Measurements from ENCODE around the gene AADACL4. TPM values are rescaled to one million over a fixed set of nuclear protein-coding genes. Genes with fewer than 3 reads are reported as not detected.

The AADACL4 gene
- total RNA-seq, 4 donors from 2014 or later: not detected

GRCh38 chr1:12634696-12635202, 9.1 kb upstream of the AADACL4 start:
- intact Hi-C loops (cut with DNase I; ENCODE audit: low total_unique reads): no loop called here
- Histone ChIP-seq H3K4me1 (no peaks in the 10 kb centered on the region), H3K9me3 (peaks cover 7% of the 10 kb centered on the region in 2 donors), H3K36me3 (no peaks in the 10 kb centered on the region), H3K27ac (no peak overlapping the region), H3K4me3 (no peak overlapping the region), H3K27me3 (no peaks in the 10 kb centered on the region)
- no peak for DNase-seq
- WGBS, 2 donors (ENCODE audit: low coverage in 1 of 2): 88 to 100% methylated on average over 7 to 18 of the region's 18 CpGs
- no peak for TF ChIP-seq POLR2A (IDR thresholded peaks at IDR 0.05)
- TF ChIP-seq EP300 (IDR thresholded peaks at IDR 0.05; ENCODE audit: low read depth): no peak
- no peak for TF ChIP-seq POLR2AphosphoS5 (IDR thresholded peaks at IDR 0.05)
- TF ChIP-seq CTCF (IDR thresholded peaks at IDR 0.05): no peak
- in situ Hi-C loops (cut with MboI; ENCODE audit: low pct_ligation_motif_present in 1 of 4, low pct_unique_long_range_greater_than_20kb in 1 of 4, low sequenced_read_pairs in 3 of 4): loop anchor here in 2 of 4 donors (10.0 to 25.0 kb wide), 2 partner anchors 60 to 322 kb away; no protein-coding TSS in a partner anchor

- no peaks in the 10 kb centered on the region for H3K4me1 ChIP-seq
- DNase-seq: no peak
- no peak overlapping the region for H3K27ac ChIP-seq
- 82% methylated on average over 15 of the region's 15 CpGs; no CpG with 5 or more reads in 1 of the 2 donors for WGBS, 2 donors (ENCODE audit: low coverage in 1 of 2)
- in situ Hi-C loops (cut with MboI; ENCODE audit: low pct_ligation_motif_present in 1 of 4, low pct_unique_long_range_greater_than_20kb in 1 of 4, low sequenced_read_pairs in 3 of 4): loop anchor here in 2 of 4 donors (10.0 to 25.0 kb wide), 2 partner anchors 58 to 324 kb away; no protein-coding TSS in a partner anchor
- H3K27me3 ChIP-seq: no peaks in the 10 kb centered on the region
- H3K4me3 ChIP-seq: no peak overlapping the region
- no peaks in the 10 kb centered on the region for H3K36me3 ChIP-seq
- no peak for TF ChIP-seq POLR2A (IDR thresholded peaks at IDR 0.05)
- peak in 1 of 3 donors; percentile 27 for TF ChIP-seq POLR2AphosphoS5 (IDR thresholded peaks at IDR 0.05)
- no peak for TF ChIP-seq EP300 (IDR thresholded peaks at IDR 0.05; ENCODE audit: low read depth)
- intact Hi-C loops (cut with DNase I; ENCODE audit: low total_unique reads): no loop called here
- H3K9me3 ChIP-seq: peaks cover 14 to 22% of the 10 kb centered on the region in 2 donors
Observed at GRCh38 chr1:12636098-12636950, 7.6 kb upstream of the AADACL4 start.

DNA sequence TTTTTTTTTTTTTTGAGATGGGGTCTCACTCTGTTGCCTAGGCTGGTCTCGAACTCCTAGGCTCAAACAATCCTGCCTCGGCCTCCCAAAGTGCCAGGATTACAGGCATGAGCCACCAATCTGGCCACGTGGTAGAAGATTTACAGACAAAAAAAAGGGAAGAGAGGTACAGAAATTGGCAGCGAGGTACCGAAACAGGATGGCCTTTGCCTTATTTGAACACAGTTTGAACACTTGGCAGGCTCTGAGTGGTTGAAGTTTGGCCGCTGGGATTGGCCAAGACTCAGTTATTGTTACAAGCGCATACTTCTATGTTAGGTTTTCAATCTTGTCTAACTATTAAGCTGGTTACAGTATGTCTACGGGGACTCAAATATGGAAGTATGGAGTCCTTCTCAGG, 6.2 kb upstream of the AADACL4 start:
- Histone ChIP-seq H3K36me3 (no peaks in the 10 kb centered on the region), H3K4me1 (no peaks in the 10 kb centered on the region), H3K4me3 (no peak overlapping the region), H3K27ac (no peak overlapping the region), H3K27me3 (no peaks in the 10 kb centered on the region), H3K9me3 (peaks cover 14 to 22% of the 10 kb centered on the region in 2 donors)
- no peak for DNase-seq
- intact Hi-C loops (cut with DNase I; ENCODE audit: low total_unique reads) (no loop called here), in situ Hi-C loops (cut with MboI; ENCODE audit: low pct_ligation_motif_present in 1 of 4, low pct_unique_long_range_greater_than_20kb in 1 of 4, low sequenced_read_pairs in 3 of 4) (loop anchor here in 2 of 4 donors (10.0 to 25.0 kb wide), 2 partner anchors 57 to 325 kb away; no protein-coding TSS in a partner anchor)
- 83 to 84% methylated on average over 7 to 8 of the region's 8 CpGs for WGBS, 2 donors (ENCODE audit: low coverage in 1 of 2)
- TF ChIP-seq POLR2AphosphoS5 (IDR thresholded peaks at IDR 0.05): no peak
- TF ChIP-seq EP300 (IDR thresholded peaks at IDR 0.05; ENCODE audit: low read depth): no peak
- no peak for TF ChIP-seq CTCF (IDR thresholded peaks at IDR 0.05)
- TF ChIP-seq POLR2A (IDR thresholded peaks at IDR 0.05): no peak

DNA sequence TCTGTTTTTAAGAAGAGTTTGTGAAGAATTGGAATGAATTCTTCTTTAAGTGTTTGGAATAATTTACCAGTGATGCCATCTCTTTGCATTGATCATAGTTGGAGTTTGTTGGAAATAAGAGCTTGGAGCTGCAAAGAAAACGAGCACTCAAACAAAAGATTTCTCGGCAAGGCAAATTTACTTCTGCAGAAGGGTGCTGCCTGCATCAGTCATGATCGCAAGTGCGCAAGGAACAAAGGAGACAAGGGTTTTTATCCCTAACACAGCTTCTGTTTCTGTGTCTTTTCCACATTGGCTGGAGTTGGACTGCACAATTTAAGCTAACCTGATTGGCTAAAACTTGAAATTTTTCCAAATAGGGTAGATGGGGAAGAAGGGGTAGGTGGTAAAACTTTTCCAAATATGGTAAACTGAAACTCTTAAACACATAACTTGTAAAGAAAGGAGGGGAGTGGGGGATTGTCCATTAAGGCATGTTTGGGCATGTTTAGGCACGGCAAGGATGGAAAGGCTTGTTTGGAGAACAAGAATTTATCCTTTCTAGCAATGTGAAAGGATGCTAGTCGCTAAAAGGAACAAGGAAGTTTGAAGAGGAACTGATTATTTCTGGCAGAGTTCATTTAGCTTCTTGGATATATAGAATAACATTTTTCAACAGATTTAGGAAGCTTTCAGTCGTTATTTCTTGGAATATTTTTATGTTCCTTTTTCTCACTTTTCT, 3.5 kb upstream of the AADACL4 start:
- in situ Hi-C loops (cut with MboI; ENCODE audit: low pct_ligation_motif_present in 1 of 4, low pct_unique_long_range_greater_than_20kb in 1 of 4, low sequenced_read_pairs in 3 of 4) (loop anchor here in 2 of 4 donors (25.0 kb wide), 1 partner anchor 328 kb away; no protein-coding TSS in a partner anchor), intact Hi-C loops (cut with DNase I; ENCODE audit: low total_unique reads) (no loop called here)
- TF ChIP-seq POLR2AphosphoS5 (IDR thresholded peaks at IDR 0.05) (no peak), POLR2A (IDR thresholded peaks at IDR 0.05) (no peak), EP300 (IDR thresholded peaks at IDR 0.05; ENCODE audit: low read depth) (no peak), CTCF (IDR thresholded peaks at IDR 0.05) (no peak)
- no peaks in the 10 kb centered on the region for H3K36me3 ChIP-seq
- H3K27ac ChIP-seq: no peak overlapping the region
- H3K9me3 ChIP-seq: peaks cover 14 to 22% of the 10 kb centered on the region in 2 donors
- no peaks in the 10 kb centered on the region for H3K27me3 ChIP-seq
- DNase-seq: no peak
- no peak overlapping the region for H3K4me3 ChIP-seq
- 86% methylated on average over 7 of the region's 7 CpGs for WGBS, 2 donors (ENCODE audit: low coverage in 1 of 2)
- no peaks in the 10 kb centered on the region for H3K4me1 ChIP-seq

Measured in transverse colon (tissue), 4 donors.